IgD-negative memory B cell (primary cell): ENCODE measurements around the gene SEZ6. TPM values are rescaled to one million over a fixed set of nuclear protein-coding genes. Genes with fewer than 3 reads are reported as not detected.
A peak's percentile ranks its signal among the peaks of the same experiment; 100 is the strongest.

Experiments used
- H3K27ac Mint-ChIP-seq, 3 donors: one replicate each; pipeline ENCODE4 v1.8.0; 2020 to 2022; ENCODE audit warnings: mild to moderate bottlenecking in 3 of 3, mixed read lengths in 3 of 3, moderate library complexity in 1 of 3
- H3K27me3 Mint-ChIP-seq: one replicate; pipeline ENCODE4 v1.8.0; 2021; ENCODE audit warnings: mixed read lengths
- H3K36me3 Mint-ChIP-seq: one replicate; pipeline ENCODE4 v1.8.0; 2020; ENCODE audit warnings: mild to moderate bottlenecking, mixed read lengths
- H3K4me1 Mint-ChIP-seq, 3 donors: one replicate each; pipeline ENCODE4 v1.8.0; 2020 to 2022; ENCODE audit warnings: mixed read lengths in 3 of 3, mild to moderate bottlenecking in 1 of 3
- H3K4me3 Mint-ChIP-seq, 4 donors: one replicate each; pipeline ENCODE4 v1.8.0; 2020 to 2022; ENCODE audit warnings: mild to moderate bottlenecking in 4 of 4, mixed read lengths in 4 of 4, moderate library complexity in 3 of 4
- H3K9me3 Mint-ChIP-seq, 3 donors: one replicate each; pipeline ENCODE4 v1.8.0; 2020 to 2021; ENCODE audit warnings: mixed read lengths in 3 of 3, mild to moderate bottlenecking in 1 of 3
- polyA plus RNA-seq: library from polyadenylated mRNA; unstranded; fragments of 300-500 nt; fragmentation: Illumina TruSeq; gene quantifications from one replicate; pipeline ENCODE4 v1.2.3, GENCODE V29; 2021

The SEZ6 gene
- polyA plus RNA-seq, 1 donor from 2014 or later, result 1.3 TPM

GRCh38 chr17:28912938-28913333, 92.9 kb downstream of the SEZ6 start:
- Mint-ChIP-seq H3K27me3 (no peaks in the 10 kb centered on the region), H3K4me1 (peaks cover 0 to 7% (median 0%) of the 10 kb centered on the region in 3 donors), H3K4me3 (no peak overlapping the region), H3K27ac (peak overlapping the region in 1 of 3 donors; percentile 19), H3K36me3 (peaks cover 2% of the 10 kb centered on the region), H3K9me3 (no peaks in the 10 kb centered on the region)

GRCh38 chr17:28912281-28912937, 93.4 kb downstream of the SEZ6 start:
- Mint-ChIP-seq H3K27ac (peak overlapping the region in 1 of 3 donors; percentile 19), H3K36me3 (peaks cover 4% of the 10 kb centered on the region), H3K27me3 (no peaks in the 10 kb centered on the region), H3K4me3 (no peak overlapping the region), H3K9me3 (no peaks in the 10 kb centered on the region), H3K4me1 (peaks cover 0 to 7% (median 0%) of the 10 kb centered on the region in 3 donors)

GRCh38 chr17:28911411-28912045, 94.3 kb downstream of the SEZ6 start:
- H3K36me3 Mint-ChIP-seq, result peaks cover 4% of the 10 kb centered on the region
- H3K4me3 Mint-ChIP-seq, result no peak overlapping the region
- H3K9me3 Mint-ChIP-seq, result no peaks in the 10 kb centered on the region
- no peaks in the 10 kb centered on the region for H3K27me3 Mint-ChIP-seq
- no peak overlapping the region for H3K27ac Mint-ChIP-seq
- peaks cover 0 to 4% (median 0%) of the 10 kb centered on the region in 3 donors for H3K4me1 Mint-ChIP-seq

- peaks cover 4% of the 10 kb centered on the region for H3K36me3 Mint-ChIP-seq
- peak overlapping the region in 1 of 3 donors; percentile 35 for H3K27ac Mint-ChIP-seq
- no peaks in the 10 kb centered on the region for H3K27me3 Mint-ChIP-seq
- peaks cover 0 to 3% (median 0%) of the 10 kb centered on the region in 3 donors for H3K4me1 Mint-ChIP-seq
- no peaks in the 10 kb centered on the region for H3K9me3 Mint-ChIP-seq
- H3K4me3 Mint-ChIP-seq, result no peak overlapping the region
Observed at GRCh38 chr17:28910534-28910933, 95.3 kb downstream of the SEZ6 start.

- no peak overlapping the region for H3K27ac Mint-ChIP-seq
- no peaks in the 10 kb centered on the region for H3K9me3 Mint-ChIP-seq
- peaks cover 4% of the 10 kb centered on the region for H3K36me3 Mint-ChIP-seq
- no peak overlapping the region for H3K4me3 Mint-ChIP-seq
- no peaks in the 10 kb centered on the region for H3K27me3 Mint-ChIP-seq
- H3K4me1 Mint-ChIP-seq, result peaks cover 0 to 6% (median 4%) of the 10 kb centered on the region in 3 donors
Observed at GRCh38 chr17:28908640-28909167, 97.1 kb downstream of the SEZ6 start.

GRCh38 chr17:28907709-28908475, 97.9 kb downstream of the SEZ6 start:
- H3K27ac Mint-ChIP-seq, result no peak overlapping the region
- no peak overlapping the region for H3K4me3 Mint-ChIP-seq
- H3K27me3 Mint-ChIP-seq, result no peaks in the 10 kb centered on the region
- H3K4me1 Mint-ChIP-seq, result peaks cover 0 to 12% (median 4%) of the 10 kb centered on the region in 3 donors
- peaks cover 4% of the 10 kb centered on the region for H3K36me3 Mint-ChIP-seq
- H3K9me3 Mint-ChIP-seq, result no peaks in the 10 kb centered on the region

GRCh38 chr17:28906706-28907438, 99.0 kb downstream of the SEZ6 start:
- Mint-ChIP-seq H3K4me3 (peak overlapping the region in 1 of 4 donors; percentile 26), H3K27ac (peak overlapping the region in 1 of 3 donors; percentile 34), H3K36me3 (peaks cover 4% of the 10 kb centered on the region), H3K27me3 (no peaks in the 10 kb centered on the region), H3K4me1 (peaks cover 3 to 14% (median 8%) of the 10 kb centered on the region in 3 donors), H3K9me3 (no peaks in the 10 kb centered on the region)

- Mint-ChIP-seq H3K36me3 (peaks cover 4% of the 10 kb centered on the region), H3K27ac (no peak overlapping the region), H3K4me3 (no peak overlapping the region)
Observed at GRCh38 chr17:28906276-28906675, 99.6 kb downstream of the SEZ6 start.

More at GRCh38 chr17:28906276-28906675, 99.6 kb downstream of the SEZ6 start:
- H3K27me3 Mint-ChIP-seq, result no peaks in the 10 kb centered on the region
- no peaks in the 10 kb centered on the region for H3K9me3 Mint-ChIP-seq
- peaks cover 7 to 19% (median 12%) of the 10 kb centered on the region in 3 donors for H3K4me1 Mint-ChIP-seq

Other genes starting within 250 kb of the SEZ6 start
- gene FAM222B, start 163.2 kb downstream of the SEZ6 start, polyA plus RNA-seq, result 17.1 TPM
- gene ERAL1, start 151.0 kb downstream of the SEZ6 start, polyA plus RNA-seq, result 45.8 TPM
- gene FLOT2, start 108.3 kb downstream of the SEZ6 start, polyA plus RNA-seq, result 400 TPM
- 17.1 TPM for gene DHRS13, start 103.0 kb downstream of the SEZ6 start, polyA plus RNA-seq
- gene PHF12, start 54.5 kb downstream of the SEZ6 start, polyA plus RNA-seq, result 11.6 TPM
- 0.15 TPM for gene PIPOX, start 37.1 kb upstream of the SEZ6 start, polyA plus RNA-seq
- 39.6 TPM for gene MYO18A, start 174.4 kb upstream of the SEZ6 start, polyA plus RNA-seq
- gene CRYBA1, start 240.8 kb upstream of the SEZ6 start, polyA plus RNA-seq, result not detected